ENCODE data around the gene SDCCAG8. TPM values are rescaled to one million over a fixed set of nuclear protein-coding genes. Genes with fewer than 3 reads are reported as not detected.

SDCCAG8 gene
- total RNA-seq, 1 experiment from 2014 or later: 194 TPM

GRCh38 chr1:243233908-243234307, 21.9 kb upstream of the SDCCAG8 start:
- POLR2A ChIA-PET (ENCODE audit: unreplicated experiment): no interaction called here
- no peak for ATAC-seq
- H3K27me3 ChIP-seq (ENCODE audit: low read length): no peaks in the 10 kb centered on the region
- H3K9me2 ChIP-seq (replicated peaks; ENCODE audit: low read length): no peaks in the 10 kb centered on the region
- peaks cover 23% of the 10 kb centered on the region for H3K9me3 ChIP-seq (ENCODE audit: low read length)
- peaks cover 90% of the 10 kb centered on the region for H3K79me2 ChIP-seq (ENCODE audit: low read length)
- 0 out of 2 replicates have a peak, but pooled peaks cover 17% of the 10 kb centered on the region for H4K20me1 ChIP-seq (ENCODE audit: low read length)
- no peak for DNase-seq
- H3K9ac ChIP-seq (ENCODE audit: low read length): no peak overlapping the region
- H3F3A ChIP-seq (ENCODE audit: low read length, unreplicated experiment): no peaks in the 10 kb centered on the region
- CTCF ChIA-PET: no interaction called here
- intact Hi-C loops (cut with micrococcal nuclease): no loop called here
- no peak overlapping the region for H3K27ac ChIP-seq (ENCODE audit: low read length)
- BruUV-seq (replicated peaks): no TSS peak
- no peak overlapping the region for H2AFZ ChIP-seq (ENCODE audit: low read length)
- peaks cover 46% of the 10 kb centered on the region for H3K36me3 ChIP-seq (ENCODE audit: low read depth, low read length)
- no peak overlapping the region for H3K4me2 ChIP-seq (ENCODE audit: low read length)
- H3K4me3 ChIP-seq (ENCODE audit: low read length): no peak overlapping the region
- TF ChIP-seq EZH2 (IDR thresholded peaks at IDR 0.05; ENCODE audit: low read length, unreplicated experiment) (no peak), CTCF (conservative IDR thresholded peaks at IDR 0.05; ENCODE audit: low read depth, low read length) (no peak), EZH2phosphoT487 (IDR thresholded peaks at IDR 0.05; ENCODE audit: borderline replicate concordance, low read length) (no peak)
- H3K4me1 ChIP-seq (ENCODE audit: insufficient read depth, low read length): no peaks in the 10 kb centered on the region

GRCh38 chr1:243234978-243235647, 20.7 kb upstream of the SDCCAG8 start:
- Histone ChIP-seq H4K20me1 (ENCODE audit: low read length) (0 out of 2 replicates have a peak, but pooled peaks cover 7% of the 10 kb centered on the region), H3K4me1 (ENCODE audit: insufficient read depth, low read length) (no peaks in the 10 kb centered on the region), H3K4me2 (ENCODE audit: low read length) (no peak overlapping the region), H3K9me3 (ENCODE audit: low read length) (peaks cover 19% of the 10 kb centered on the region), H3K4me3 (ENCODE audit: low read length) (no peak overlapping the region), H3K9me2 (replicated peaks; ENCODE audit: low read length) (no peaks in the 10 kb centered on the region), H3K27me3 (ENCODE audit: low read length) (no peaks in the 10 kb centered on the region), H2AFZ (ENCODE audit: low read length) (no peak overlapping the region), H3K9ac (ENCODE audit: low read length) (no peak overlapping the region), H3K36me3 (ENCODE audit: low read depth, low read length) (peaks cover 34% of the 10 kb centered on the region), H3K27ac (ENCODE audit: low read length) (no peak overlapping the region), H3F3A (ENCODE audit: low read length, unreplicated experiment) (no peaks in the 10 kb centered on the region), H3K79me2 (ENCODE audit: low read length) (peaks cover 90% of the 10 kb centered on the region)
- ChIA-PET POLR2A (ENCODE audit: unreplicated experiment) (interaction anchor here (0.6 kb wide), 1 partner anchor 10 kb away, joined by 5 read pairs; no protein-coding TSS in a partner anchor), CTCF (no interaction called here)
- TF ChIP-seq CTCF (conservative IDR thresholded peaks at IDR 0.05; ENCODE audit: low read depth, low read length) (no peak), EZH2 (IDR thresholded peaks at IDR 0.05; ENCODE audit: low read length, unreplicated experiment) (no peak), EZH2phosphoT487 (IDR thresholded peaks at IDR 0.05; ENCODE audit: borderline replicate concordance, low read length) (no peak)
- no TSS peak for BruUV-seq (replicated peaks)
- intact Hi-C loops (cut with micrococcal nuclease): no loop called here
- DNase-seq (no peak), ATAC-seq (no peak)

GRCh38 chr1:243236604-243237252, 19.1 kb upstream of the SDCCAG8 start:
- ATAC-seq: no peak
- H3K27ac ChIP-seq (ENCODE audit: low read length): no peak overlapping the region
- CTCF ChIA-PET: no interaction called here

More at GRCh38 chr1:243236604-243237252, 19.1 kb upstream of the SDCCAG8 start:
- Histone ChIP-seq H3K79me2 (ENCODE audit: low read length) (peaks cover 90% of the 10 kb centered on the region), H3K4me3 (ENCODE audit: low read length) (no peak overlapping the region), H3K4me1 (ENCODE audit: insufficient read depth, low read length) (no peaks in the 10 kb centered on the region), H3F3A (ENCODE audit: low read length, unreplicated experiment) (no peaks in the 10 kb centered on the region), H3K4me2 (ENCODE audit: low read length) (no peak overlapping the region), H3K36me3 (ENCODE audit: low read depth, low read length) (peaks cover 20% of the 10 kb centered on the region), H3K9ac (ENCODE audit: low read length) (no peak overlapping the region), H3K9me2 (replicated peaks; ENCODE audit: low read length) (no peaks in the 10 kb centered on the region), H4K20me1 (ENCODE audit: low read length) (0 out of 2 replicates have a peak, but pooled peaks cover 7% of the 10 kb centered on the region), H3K9me3 (ENCODE audit: low read length) (0 out of 2 replicates have a peak, but pooled peaks cover 6% of the 10 kb centered on the region), H3K27me3 (ENCODE audit: low read length) (no peaks in the 10 kb centered on the region), H2AFZ (ENCODE audit: low read length) (no peak overlapping the region)
- POLR2A ChIA-PET (ENCODE audit: unreplicated experiment): no interaction called here
- no TSS peak for BruUV-seq (replicated peaks)
- TF ChIP-seq CTCF (conservative IDR thresholded peaks at IDR 0.05; ENCODE audit: low read depth, low read length) (no peak), EZH2 (IDR thresholded peaks at IDR 0.05; ENCODE audit: low read length, unreplicated experiment) (no peak), EZH2phosphoT487 (IDR thresholded peaks at IDR 0.05; ENCODE audit: borderline replicate concordance, low read length) (no peak)
- intact Hi-C loops (cut with micrococcal nuclease): no loop called here
- DNase-seq: no peak
